Keratinocyte (primary cell): Measurements from ENCODE around the gene ABCD3. TPM values are rescaled to one million over a fixed set of nuclear protein-coding genes. Genes with fewer than 3 reads are reported as not detected.

Source experiments
- DNase-seq: peaks from one replicate; pipeline ENCODE4 v3.0.0-alpha.2; 2011; ENCODE audit warnings: low read depth, missing footprints, low spot score
- FAIRE-seq: peaks from 2 replicates; lab custom pipeline; 2011; peaks lifted over from hg19 to GRCh38; lab: Jason Lieb, UNC
- H2AFZ ChIP-seq: 2 replicates; pipeline ENCODE4 v1.6.0; 2012; ENCODE audit warnings: low read length, control low read depth, inconsistent platforms; ENCODE audit not compliant: control insufficient read depth
- H3K27ac ChIP-seq: 2 replicates; pipeline ENCODE4 v1.5.1; 2011; ENCODE audit warnings: low read length; ENCODE audit not compliant: control insufficient read depth, insufficient read depth
- H3K27me3 ChIP-seq: 3 replicates; pipeline ENCODE4 v1.6.0; 2011; ENCODE audit warnings: low read length; ENCODE audit not compliant: control insufficient read depth, insufficient read depth; ENCODE audit errors: extremely low read depth
- H3K36me3 ChIP-seq, 2 experiments: 2 replicates in 1 of 2; 3 replicates in 1 of 2; pipeline ENCODE4 v1.5.1; 2011; ENCODE audit warnings: low read length in 2 of 2, mild to moderate bottlenecking in 1 of 2; ENCODE audit not compliant: control insufficient read depth in 2 of 2, insufficient read depth in 2 of 2; ENCODE audit errors: extremely low read depth in 1 of 2
- H3K4me1 ChIP-seq: 3 replicates; pipeline ENCODE4 v1.5.1; 2011; ENCODE audit warnings: low read length; ENCODE audit not compliant: control insufficient read depth, insufficient read depth; ENCODE audit errors: extremely low read depth
- H3K4me2 ChIP-seq: 3 replicates; pipeline ENCODE4 v1.6.0; 2011; ENCODE audit warnings: low read depth, low read length; ENCODE audit not compliant: control insufficient read depth, insufficient read depth; ENCODE audit errors: extremely low read depth
- H3K4me3 ChIP-seq, 3 experiments: fragments of 200-600 bp in 1 of 3; sonication (generic) in 1 of 3; 2 replicates in 2 of 3; 3 replicates in 1 of 3; pipeline ENCODE4 v1.5.1; 2011 to 2016; ENCODE audit warnings: low read length in 3 of 3, mild to moderate bottlenecking in 3 of 3, control low read depth in 2 of 3, inconsistent platforms in 1 of 3, low read depth in 1 of 3, mixed read lengths in 1 of 3, mixed run types in 1 of 3, moderate library complexity in 1 of 3; ENCODE audit not compliant: control insufficient read depth in 2 of 3, insufficient read depth in 2 of 3; ENCODE audit errors: extremely low read depth in 1 of 3
- H3K79me2 ChIP-seq: 2 replicates; pipeline ENCODE4 v1.6.0; 2012; ENCODE audit warnings: low read length; ENCODE audit not compliant: control insufficient read depth, insufficient read depth
- H3K9ac ChIP-seq: 3 replicates; pipeline ENCODE4 v1.6.0; 2011; ENCODE audit warnings: low read length; ENCODE audit not compliant: control insufficient read depth, insufficient read depth; ENCODE audit errors: extremely low read depth
- H3K9me1 ChIP-seq: 3 replicates; pipeline ENCODE4 v1.6.0; 2011; ENCODE audit warnings: low read length; ENCODE audit not compliant: control insufficient read depth, insufficient read depth; ENCODE audit errors: extremely low read depth
- H3K9me3 ChIP-seq: 2 replicates; pipeline ENCODE4 v1.5.1; 2012; ENCODE audit warnings: low read depth, low read length; ENCODE audit not compliant: control insufficient read depth
- H4K20me1 ChIP-seq: 3 replicates; pipeline ENCODE4 v1.6.0; 2011; ENCODE audit warnings: low read length; ENCODE audit not compliant: control insufficient read depth, insufficient read depth; ENCODE audit errors: extremely low read depth
- CTCF ChIP-seq, 3 experiments: IDR thresholded peaks in 1 of 3; conservative IDR thresholded peaks in 1 of 3; optimal IDR thresholded peaks in 1 of 3; 2 replicates in 2 of 3; 3 replicates in 1 of 3; pipeline versions ENCODE3 to v1.5.1; 2011; ENCODE audit warnings: low read length in 3 of 3, mild to moderate bottlenecking in 3 of 3, moderate library complexity in 2 of 3, control low read depth in 1 of 3, inconsistent platforms in 1 of 3; ENCODE audit not compliant: insufficient read depth in 2 of 3; ENCODE audit errors: extremely low read depth in 1 of 3
- EZH2 ChIP-seq: IDR thresholded peaks from one replicate; pipeline ENCODE4 v1.6.1; 2012; ENCODE audit warnings: inconsistent platforms, mild to moderate bottlenecking, low read length, moderate library complexity
- dilution Hi-C: fragments of 300-500 bp; cut with MboI; formaldehyde crosslinking; loops from one replicate; pipeline ENCODE4 v1.7.0; 2020; ENCODE audit warnings: low sequenced_read_pairs; ENCODE audit not compliant: extremely low pct_ligation_motif_present
- polyA plus RNA-seq, 5 experiments: library from polyadenylated mRNA; depleted of rRNA in 3 of 5; stranded (reverse) in 3 of 5; stranded (forward) in 1 of 5; unstranded in 1 of 5; fragments of >200 nt; gene quantifications; 1 replicate in 1 of 5; 2 replicates in 3 of 5; 3 replicates in 1 of 5; pipeline versions ENCODE4 v1.2.1 to v1.2.3, GENCODE V29; 2011 to 2012; ENCODE audit warnings: missing spikeins in 2 of 5, low read depth in 1 of 5, low replicate concordance in 1 of 5

Gene ABCD3
- polyA plus RNA-seq, 1 donor (not counting 4 experiments of a cell fraction or from before 2014, with no cell fraction given), result 34.9 TPM

GRCh38 chr1:94528826-94529225 is 110.6 kb downstream of the ABCD3 start:
- no peak for FAIRE-seq
- H3K4me1 ChIP-seq, result no peaks in the 10 kb centered on the region
- DNase-seq, result no peak
- no peaks in the 10 kb centered on the region for H3K9me1 ChIP-seq
- no peak overlapping the region for H3K4me3 ChIP-seq
- H3K9ac ChIP-seq, result no peak overlapping the region
- no peak overlapping the region for H3K27ac ChIP-seq
- no peaks in the 10 kb centered on the region for H3K27me3 ChIP-seq
- no peak for TF ChIP-seq EZH2
- TF ChIP-seq CTCF (optimal IDR thresholded peaks at IDR 0.05 in 1 of 3, IDR thresholded peaks at IDR 0.05 in 1 of 3, conservative IDR thresholded peaks at IDR 0.05 in 1 of 3; ENCODE audit: extremely low read depth in 1 of 3, insufficient read depth in 2 of 3, low read length in 3 of 3), result no peak
- dilution Hi-C loops, result no loop called here
- H3K36me3 ChIP-seq, result peaks cover 15 to 33% of the 10 kb centered on the region in 2 experiments
- H4K20me1 ChIP-seq, result peaks cover 19% of the 10 kb centered on the region
- no peaks in the 10 kb centered on the region for H3K9me3 ChIP-seq
- H3K79me2 ChIP-seq, result no peaks in the 10 kb centered on the region
- H2AFZ ChIP-seq, result no peak overlapping the region
- H3K4me2 ChIP-seq, result no peak overlapping the region

- dilution Hi-C loops, result no loop called here
- Histone ChIP-seq H4K20me1 (peaks cover 19% of the 10 kb centered on the region), H3K4me3 (no peak overlapping the region), H3K79me2 (no peaks in the 10 kb centered on the region), H3K4me1 (no peaks in the 10 kb centered on the region), H2AFZ (no peak overlapping the region), H3K27me3 (no peaks in the 10 kb centered on the region), H3K9ac (no peak overlapping the region), H3K9me1 (no peaks in the 10 kb centered on the region), H3K36me3 (peaks cover 15 to 36% of the 10 kb centered on the region in 2 experiments), H3K27ac (no peak overlapping the region), H3K9me3 (no peaks in the 10 kb centered on the region), H3K4me2 (no peak overlapping the region)
- TF ChIP-seq CTCF (optimal IDR thresholded peaks at IDR 0.05 in 1 of 3, IDR thresholded peaks at IDR 0.05 in 1 of 3, conservative IDR thresholded peaks at IDR 0.05 in 1 of 3; ENCODE audit: extremely low read depth in 1 of 3, insufficient read depth in 2 of 3, low read length in 3 of 3), result no peak
- TF ChIP-seq EZH2, result no peak
- no peak for FAIRE-seq
- no peak for DNase-seq
Measured at GRCh38 chr1:94529416-94529815, 111.2 kb downstream of the ABCD3 start.
